Tibial nerve (tissue), 3 donors: ENCODE measurements around the gene CCDC43.

ENCODE experiments used
- POLR2A ChIP-seq, 2 donors: fragments of 450-650 bp; IDR thresholded peaks; one replicate each; pipeline ENCODE4 v1.6.1; 2017; ENCODE audit warnings: antibody characterized with exemption in 2 of 2, mild to moderate bottlenecking in 2 of 2, moderate library complexity in 2 of 2
- TF ChIP-seq, protein P1 (sequence below), 5 experiments: fragments of 200-600 bp in 3 of 5; fragments of 450-650 bp in 2 of 5; sonication (generic) in 3 of 5; IDR thresholded peaks; one replicate each; pipeline ENCODE4 v1.5.1; 2016 to 2019; ENCODE audit warnings: antibody characterized with exemption in 5 of 5, mild to moderate bottlenecking in 3 of 5, moderate library complexity in 2 of 5

DNA sequence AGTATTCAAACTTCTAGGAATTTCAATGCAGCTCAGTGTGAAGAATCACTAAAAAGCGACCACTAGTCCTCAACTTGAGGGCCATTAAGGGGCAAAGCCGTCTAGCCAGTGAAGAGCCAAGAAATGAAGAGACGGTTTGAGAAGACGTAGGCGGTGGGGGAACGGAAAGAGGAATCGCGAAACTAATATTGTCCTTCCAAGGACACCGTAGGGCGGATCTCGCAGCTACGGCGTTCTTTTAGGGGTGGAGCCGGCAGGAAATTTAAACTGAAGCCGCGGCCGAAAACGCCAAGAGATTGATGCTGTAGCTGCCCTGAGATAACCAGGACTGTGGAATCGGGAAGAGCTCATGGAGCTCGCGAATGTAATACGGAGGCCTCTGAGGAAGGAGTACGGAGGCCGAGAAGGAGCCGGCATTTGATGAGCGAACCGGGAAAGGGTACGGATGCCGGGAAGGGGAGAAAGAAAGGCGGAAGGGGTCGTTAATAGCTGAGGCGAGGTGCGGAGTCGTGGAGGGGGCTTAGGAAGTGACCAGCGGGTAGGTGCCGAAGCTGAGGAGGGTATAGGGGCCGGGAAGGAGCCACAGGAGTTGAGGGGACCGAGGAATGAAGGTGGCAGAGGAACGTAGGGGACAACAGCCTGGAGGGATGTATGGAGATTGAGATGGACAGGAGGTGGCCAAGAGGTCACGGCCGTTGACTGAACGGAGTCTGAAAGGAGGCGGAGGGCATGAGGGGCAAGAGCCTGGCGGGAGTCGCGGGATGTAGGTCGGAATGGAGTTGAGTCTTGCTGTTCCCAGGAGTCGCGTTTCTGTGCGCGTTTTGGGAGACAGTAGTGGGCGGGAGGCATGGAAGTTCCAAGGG lies 19.1 kb upstream of the CCDC43 start, which contains the start of gene DBF4B:
- TF ChIP-seq, protein P1, sequence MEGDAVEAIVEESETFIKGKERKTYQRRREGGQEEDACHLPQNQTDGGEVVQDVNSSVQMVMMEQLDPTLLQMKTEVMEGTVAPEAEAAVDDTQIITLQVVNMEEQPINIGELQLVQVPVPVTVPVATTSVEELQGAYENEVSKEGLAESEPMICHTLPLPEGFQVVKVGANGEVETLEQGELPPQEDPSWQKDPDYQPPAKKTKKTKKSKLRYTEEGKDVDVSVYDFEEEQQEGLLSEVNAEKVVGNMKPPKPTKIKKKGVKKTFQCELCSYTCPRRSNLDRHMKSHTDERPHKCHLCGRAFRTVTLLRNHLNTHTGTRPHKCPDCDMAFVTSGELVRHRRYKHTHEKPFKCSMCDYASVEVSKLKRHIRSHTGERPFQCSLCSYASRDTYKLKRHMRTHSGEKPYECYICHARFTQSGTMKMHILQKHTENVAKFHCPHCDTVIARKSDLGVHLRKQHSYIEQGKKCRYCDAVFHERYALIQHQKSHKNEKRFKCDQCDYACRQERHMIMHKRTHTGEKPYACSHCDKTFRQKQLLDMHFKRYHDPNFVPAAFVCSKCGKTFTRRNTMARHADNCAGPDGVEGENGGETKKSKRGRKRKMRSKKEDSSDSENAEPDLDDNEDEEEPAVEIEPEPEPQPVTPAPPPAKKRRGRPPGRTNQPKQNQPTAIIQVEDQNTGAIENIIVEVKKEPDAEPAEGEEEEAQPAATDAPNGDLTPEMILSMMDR (IDR thresholded peaks at IDR 0.05) = peak in 2 of 5 experiments; percentile 46 to 61
- peak in 1 of 2 donors; percentile 28 for TF ChIP-seq POLR2A (IDR thresholded peaks at IDR 0.05)
